HepG2 (cell line): Measurements from ENCODE around the gene GLIS2. TPM values are rescaled to one million over a fixed set of nuclear protein-coding genes. Genes with fewer than 3 reads are reported as not detected.

Experiments used
- ATF7-NPFF ChIP-seq: sonication (generic); formaldehyde crosslinking; IDR thresholded peaks from 2 replicates; pipeline ENCODE4 v1.8.1; 2023; ENCODE audit warnings: mild to moderate bottlenecking, low read depth, missing genetic modification reagents, moderate library complexity
- GLMP ChIP-seq: sonication (generic); formaldehyde crosslinking; IDR thresholded peaks from 2 replicates; pipeline ENCODE4 v1.9.0; 2021; ENCODE audit warnings: missing genetic modification reagents, mild to moderate bottlenecking, borderline replicate concordance
- HNRNPLL ChIP-seq: fragments of 200-400 bp; formaldehyde crosslinking; IDR thresholded peaks from 2 replicates; pipeline ENCODE4 v1.6.1; 2017; ENCODE audit warnings: mild to moderate bottlenecking, low read depth, low read length; ENCODE audit not compliant: poor library complexity, severe bottlenecking
- KDM3A ChIP-seq: IDR thresholded peaks from 2 replicates; pipeline ENCODE4 v1.6.1; 2018; ENCODE audit warnings: low read depth, missing compliant biosample characterization
- RAD21 ChIP-seq: fragments of 450-650 bp; formaldehyde crosslinking; IDR thresholded peaks from 2 replicates; pipeline ENCODE4 v1.5.0; 2020; ENCODE audit warnings: mild to moderate bottlenecking
- REST ChIP-seq, 2 experiments: IDR thresholded peaks; 2 replicates each; pipeline ENCODE4 v1.6.1; 2011 to 2012; ENCODE audit warnings: low read length in 2 of 2, borderline replicate concordance in 1 of 2, low read depth in 1 of 2, mild to moderate bottlenecking in 1 of 2, moderate library complexity in 1 of 2
- SOX5 ChIP-seq: IDR thresholded peaks from 2 replicates; pipeline ENCODE4 v1.6.1; 2016; ENCODE audit warnings: borderline replicate concordance
- SSRP1 ChIP-seq: IDR thresholded peaks from 2 replicates; pipeline ENCODE4 v1.6.1; 2016; ENCODE audit warnings: control low read depth
- ZFP37 ChIP-seq: sonication (generic); formaldehyde crosslinking; IDR thresholded peaks from 2 replicates; pipeline ENCODE4 v1.4.0; 2020; ENCODE audit warnings: missing genetic modification reagents, borderline replicate concordance
- ZNF572 ChIP-seq: sonication (generic); formaldehyde crosslinking; IDR thresholded peaks from 2 replicates; pipeline ENCODE4 v1.5.1; 2020; ENCODE audit warnings: mild to moderate bottlenecking, missing genetic modification reagents
- ZNF609 ChIP-seq: sonication (generic); formaldehyde crosslinking; IDR thresholded peaks from 2 replicates; pipeline ENCODE4 v1.4.0; 2020; ENCODE audit warnings: mild to moderate bottlenecking, missing genetic modification reagents, borderline replicate concordance
- ZNF687 ChIP-seq: sonication (generic); formaldehyde crosslinking; IDR thresholded peaks from 2 replicates; pipeline ENCODE4 v1.5.1; 2020; ENCODE audit warnings: mild to moderate bottlenecking, missing genetic modification reagents, moderate library complexity
- polyA plus RNA-seq, 8 experiments: library from polyadenylated mRNA; depleted of rRNA in 3 of 8; stranded (reverse) in 7 of 8; unstranded in 1 of 8; fragments of >200 nt; fragmentation: Illumina TruSeq in 4 of 8; extraction: Trizol in 4 of 8; gene quantifications; 2 replicates each; pipeline versions ENCODE4 v1.2.1 to v1.2.3, GENCODE V29; 2011 to 2016; ENCODE audit warnings: low read depth in 4 of 8, missing spikeins in 1 of 8, mixed read lengths in 1 of 8; ENCODE audit not compliant: insufficient read depth in 1 of 8
- total RNA-seq, 5 experiments: library from RNA; depleted of rRNA; stranded (reverse); fragments of >200 nt; fragmentation: Illumina TruSeq; extraction: Trizol; gene quantifications; 2 replicates each; pipeline ENCODE4 v1.2.3, GENCODE V29; 2016; ENCODE audit warnings: low read depth in 1 of 5

GLIS2 gene
- total and polyA plus RNA-seq, 2 of the 13 experiments (the other 11 are each of a cell fraction or from before 2014, with no cell fraction given) = 0.28 to 0.29 TPM

GRCh38 chr16:4330277-4330874 is 14.5 kb downstream of the GLIS2 start (continued):
- TF ChIP-seq ZNF609 (CRISPR knock-in tag) (no peak), SSRP1 (0 out of 2 replicates have a peak, but pooled peaks have one; percentile 60), ZFP37 (CRISPR knock-in tag) (no peak), ZNF687 (peak; percentile 44), RAD21 (CRISPR knock-in tag) (peak; percentile 93), ZNF572 (0 out of 2 replicates have a peak, but pooled peaks have one; percentile 28), KDM3A (peak; percentile 30; the same call in 1 of the 2 replicates), GLMP (CRISPR knock-in tag) (no peak), REST (IDR thresholded peaks at IDR 0.05; ENCODE audit: borderline replicate concordance in 1 of 2, low read depth in 1 of 2, low read length in 2 of 2) (no peak), ATF7-NPFF (CRISPR knock-in tag) (no peak), HNRNPLL (peak; percentile 23), SOX5 (CRISPR knock-in tag) (peak; percentile 42; the same call in 1 of the 2 replicates)
